H1 (cell line): ENCODE data around the gene CALML4.

ENCODE experiments used
- EP300 ChIP-seq, 2 experiments: IDR thresholded peaks; 1 replicate in 1 of 2; 2 replicates in 1 of 2; pipeline ENCODE4 v1.6.1; 2011 to 2012; ENCODE audit warnings: low read depth in 2 of 2, low read length in 2 of 2, mild to moderate bottlenecking in 2 of 2, borderline replicate concordance in 1 of 2, inconsistent platforms in 1 of 2, moderate library complexity in 1 of 2
- NRF1 ChIP-seq: IDR thresholded peaks from 2 replicates; pipeline ENCODE4 v1.6.1; 2011; ENCODE audit warnings: mild to moderate bottlenecking, low read depth, low read length, improper control_type of control experiment
- PHF8 ChIP-seq: fragments of 200-600 bp; sonication (generic); conservative IDR thresholded peaks from 2 replicates; pipeline ENCODE4 v1.7.1; 2012; ENCODE audit warnings: low read depth, mild to moderate bottlenecking, inconsistent platforms, low read length, moderate library complexity
- POU5F1 ChIP-seq: IDR thresholded peaks from 2 replicates; pipeline ENCODE4 v1.6.1; 2011; ENCODE audit warnings: low read depth, mild to moderate bottlenecking, low read length, moderate library complexity
- RBBP5 ChIP-seq: IDR thresholded peaks from 2 replicates; pipeline ENCODE4 v1.7.1; 2012; ENCODE audit warnings: low read depth, mild to moderate bottlenecking, inconsistent platforms, low read length, moderate library complexity, borderline replicate concordance
- RFX5 ChIP-seq: IDR thresholded peaks from 2 replicates; pipeline ENCODE4 v1.6.1; 2011; ENCODE audit warnings: low read depth, low read length, improper control_type of control experiment, borderline replicate concordance
- TBP ChIP-seq: IDR thresholded peaks from 2 replicates; pipeline ENCODE4 v1.6.1; 2011; ENCODE audit warnings: low read depth, low read length, improper control_type of control experiment
- TF ChIP-seq, protein P1 (sequence below), 3 experiments: IDR thresholded peaks; 1 replicate in 2 of 3; 2 replicates in 1 of 3; pipeline versions ENCODE4 v1.5.1 to v1.6.1; 2011; ENCODE audit warnings: low read length in 3 of 3, mild to moderate bottlenecking in 3 of 3, inconsistent platforms in 2 of 3, low read depth in 1 of 3, moderate library complexity in 1 of 3; ENCODE audit not compliant: insufficient read depth in 1 of 3; ENCODE audit errors: control extremely low read depth in 1 of 3

DNA sequence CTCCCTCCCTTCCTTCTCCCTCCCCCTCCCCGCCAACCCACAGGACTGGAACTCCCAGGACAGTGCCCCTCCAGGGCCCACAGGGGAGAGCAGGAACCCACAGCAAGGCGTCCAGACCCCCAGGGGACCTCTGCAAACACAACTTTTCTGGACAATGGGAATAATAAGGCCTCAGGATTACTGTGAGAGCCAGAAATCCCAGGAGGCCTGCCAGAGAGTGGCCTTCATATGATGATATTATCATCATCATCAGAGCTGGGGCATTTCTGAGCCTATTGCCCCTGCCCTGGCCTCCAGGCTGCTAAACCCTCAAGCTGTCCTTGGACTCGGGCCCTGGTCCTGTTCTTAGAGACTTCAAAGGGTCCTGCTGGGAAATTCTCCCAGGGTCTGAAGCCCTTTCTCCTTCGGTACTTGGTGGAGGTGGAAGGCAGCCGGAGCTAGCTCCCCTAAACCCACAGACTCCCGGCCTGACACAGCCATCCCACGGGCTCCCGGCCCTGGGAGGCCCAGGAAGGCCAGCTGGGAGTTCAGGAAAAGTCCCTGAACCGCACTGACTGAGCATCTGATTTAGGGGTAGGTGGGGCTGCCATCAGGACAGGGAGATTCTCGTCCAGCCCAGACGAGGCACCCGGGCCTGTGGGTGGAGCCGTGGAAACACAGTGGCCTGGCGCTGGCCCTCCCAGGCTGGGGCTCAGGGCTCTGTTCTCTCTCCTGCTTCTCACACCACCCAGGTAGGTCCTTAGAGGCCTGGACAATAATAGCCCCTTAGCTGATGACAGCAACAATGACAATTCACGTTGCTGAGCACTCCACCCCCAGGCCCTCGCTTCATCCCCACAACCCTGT lies 4.9 kb downstream of the CALML4 start:
- TF ChIP-seq, protein P1, sequence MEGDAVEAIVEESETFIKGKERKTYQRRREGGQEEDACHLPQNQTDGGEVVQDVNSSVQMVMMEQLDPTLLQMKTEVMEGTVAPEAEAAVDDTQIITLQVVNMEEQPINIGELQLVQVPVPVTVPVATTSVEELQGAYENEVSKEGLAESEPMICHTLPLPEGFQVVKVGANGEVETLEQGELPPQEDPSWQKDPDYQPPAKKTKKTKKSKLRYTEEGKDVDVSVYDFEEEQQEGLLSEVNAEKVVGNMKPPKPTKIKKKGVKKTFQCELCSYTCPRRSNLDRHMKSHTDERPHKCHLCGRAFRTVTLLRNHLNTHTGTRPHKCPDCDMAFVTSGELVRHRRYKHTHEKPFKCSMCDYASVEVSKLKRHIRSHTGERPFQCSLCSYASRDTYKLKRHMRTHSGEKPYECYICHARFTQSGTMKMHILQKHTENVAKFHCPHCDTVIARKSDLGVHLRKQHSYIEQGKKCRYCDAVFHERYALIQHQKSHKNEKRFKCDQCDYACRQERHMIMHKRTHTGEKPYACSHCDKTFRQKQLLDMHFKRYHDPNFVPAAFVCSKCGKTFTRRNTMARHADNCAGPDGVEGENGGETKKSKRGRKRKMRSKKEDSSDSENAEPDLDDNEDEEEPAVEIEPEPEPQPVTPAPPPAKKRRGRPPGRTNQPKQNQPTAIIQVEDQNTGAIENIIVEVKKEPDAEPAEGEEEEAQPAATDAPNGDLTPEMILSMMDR (IDR thresholded peaks at IDR 0.05; ENCODE audit: control extremely low read depth in 1 of 3, insufficient read depth in 1 of 3, low read depth in 1 of 3, low read length in 3 of 3), result no peak
- TF ChIP-seq RFX5 (no peak), TBP (no peak), PHF8 (no peak), POU5F1 (no peak), RBBP5 (no peak), NRF1 (no peak), EP300 (IDR thresholded peaks at IDR 0.05; ENCODE audit: borderline replicate concordance in 1 of 2, low read depth in 2 of 2, low read length in 2 of 2) (no peak)
